ENCODE data around the gene ELL. TPM values are rescaled to one million over a fixed set of nuclear protein-coding genes. Genes with fewer than 3 reads are reported as not detected.

ELL gene
- 9.2 TPM for total RNA-seq

GRCh38 chr19:18521692-18522123, at the start of gene ELL:
Gene ELL (minus strand): TSS chr19:18522070. CDS start chr19:18522055, 15 bp downstream.

GRCh38 chr19:18557411-18558201, 35.7 kb upstream of the ELL start, which contains the start of gene KXD1:
Gene KXD1 (plus strand): TSS chr19:18557870. CDS start chr19:18562057, 4,187 bp downstream.

DNA sequence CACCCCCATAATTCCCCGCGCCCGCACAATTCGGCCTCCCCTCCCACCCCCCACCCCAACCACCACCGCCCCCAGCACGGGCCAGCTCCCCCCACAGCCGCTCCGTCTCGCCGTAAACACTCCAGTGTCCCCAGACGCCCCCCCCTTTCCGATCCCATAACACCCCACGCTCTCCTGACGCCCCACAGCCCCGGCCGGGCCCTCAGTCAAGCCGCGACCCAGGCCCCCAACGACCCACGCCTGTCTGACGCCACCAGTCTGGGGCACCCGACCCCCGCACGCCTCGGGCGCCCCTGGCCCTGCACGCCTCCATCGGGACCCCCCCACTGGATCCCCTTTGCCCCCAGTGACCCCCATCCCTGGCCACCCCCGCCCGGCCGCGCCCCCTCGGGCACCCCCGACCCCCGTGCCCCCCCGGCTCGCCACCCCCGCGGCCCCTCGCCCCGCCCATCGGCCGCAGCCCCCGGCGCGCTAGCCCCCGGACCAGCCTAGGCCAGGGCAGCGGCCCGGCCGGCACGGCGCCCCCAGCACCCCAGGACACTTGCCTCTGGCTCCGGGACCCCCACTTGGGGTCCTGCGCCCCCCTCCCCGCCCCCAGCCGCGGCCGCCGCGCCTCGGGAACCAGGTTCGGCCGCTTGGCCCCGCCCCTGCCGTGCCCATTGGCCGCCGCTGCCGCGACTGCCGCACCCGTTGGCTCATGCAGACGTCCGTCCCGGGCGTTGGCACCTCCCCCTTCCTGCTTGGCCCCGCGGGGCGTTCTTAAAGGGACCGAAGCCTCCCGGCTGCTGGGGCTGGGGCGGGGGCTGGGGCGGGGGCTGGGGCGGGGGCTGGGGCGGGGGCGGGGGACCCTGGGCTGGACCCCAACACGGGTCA, 21.3 kb upstream of the ELL start, which contains the start of gene FKBP8:
Gene FKBP8 (minus strand): TSS at position 633 of the 873 bp plus-strand sequence. CDS start 1,603 bp downstream, outside the sequence.

DNA sequence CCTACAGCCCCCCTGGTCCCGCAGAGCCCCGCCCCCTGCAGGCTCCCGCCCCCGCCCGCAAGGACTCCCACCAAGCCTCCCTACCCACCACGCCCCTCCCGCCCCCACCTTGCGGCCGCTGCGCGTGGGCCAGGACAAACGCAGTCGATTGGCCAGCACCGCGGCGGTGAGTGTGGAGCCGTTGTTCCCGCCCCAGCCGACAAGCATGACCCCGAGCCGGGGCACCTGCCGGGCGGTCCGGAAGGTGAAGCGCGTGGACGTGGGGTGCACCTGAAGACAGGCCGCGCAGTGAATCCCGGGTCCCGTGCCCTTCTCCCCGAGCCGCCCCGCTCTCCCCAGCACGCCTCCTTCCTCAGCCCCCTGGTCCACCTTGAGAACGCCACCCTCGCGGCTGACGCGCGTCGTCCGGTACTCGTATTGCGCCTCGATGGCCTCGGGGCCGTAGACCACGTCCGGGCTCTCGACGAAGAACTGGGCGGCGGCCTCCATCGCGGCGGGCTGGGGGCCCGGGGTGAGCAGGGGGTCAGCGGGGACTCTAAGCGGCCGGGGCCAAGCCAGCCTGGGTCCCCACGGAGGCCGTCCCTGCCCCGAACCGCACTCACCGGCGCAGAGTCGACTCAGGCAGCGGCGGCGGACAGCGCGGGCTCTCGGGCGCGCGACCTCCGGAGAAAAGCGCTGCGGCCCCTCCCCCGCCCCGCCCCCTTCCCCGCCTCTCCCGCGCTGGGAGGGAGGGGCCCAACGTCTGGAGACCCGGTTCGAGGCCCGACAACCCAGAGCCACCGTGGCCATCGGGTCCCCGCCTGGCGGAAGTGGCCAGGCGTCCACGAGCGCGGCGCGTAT, 84.2 kb downstream of the ELL start, which contains the start of gene ISYNA1:
Gene ISYNA1 (minus strand): TSS at position 643 of the 840 bp plus-strand sequence. CDS start 154 bp downstream, at position 489.

GRCh38 chr19:18419195-18419698, 102.6 kb downstream of the ELL start, which contains the start of gene SSBP4:
Gene SSBP4 (plus strand): TSS chr19:18419398. CDS start chr19:18419649, 251 bp downstream.

GRCh38 chr19:18397242-18398202, 124.3 kb downstream of the ELL start, which contains the start of gene LRRC25:
Gene LRRC25 (minus strand): TSS chr19:18397622. CDS start chr19:18396963, 659 bp downstream.

Other genes with a start within 250 kb of the ELL start
- 0.92 TPM for gene IQCN, start 247.6 kb downstream of the ELL start, total RNA-seq
- 83.3 TPM for gene JUND, start 240.4 kb downstream of the ELL start, total RNA-seq
- 79.8 TPM for gene LSM4, start 199.0 kb downstream of the ELL start, total RNA-seq
- gene PGPEP1, start 181.5 kb downstream of the ELL start, total RNA-seq = 16.1 TPM
- 0.46 TPM for gene GDF15, start 135.9 kb downstream of the ELL start, total RNA-seq
- gene LRRC25, start 124.4 kb downstream of the ELL start, total RNA-seq = 1.2 TPM
- 51.9 TPM for gene SSBP4, start 102.7 kb downstream of the ELL start, total RNA-seq
- 75.4 TPM for gene ISYNA1, start 83.9 kb downstream of the ELL start, total RNA-seq
- gene FKBP8, start 21.5 kb upstream of the ELL start, total RNA-seq = 171 TPM
- gene KXD1, start 35.8 kb upstream of the ELL start, total RNA-seq = 25.8 TPM
- gene UBA52, start 49.8 kb upstream of the ELL start, total RNA-seq = 632 TPM
- 20.8 TPM for gene REX1BD, start 66.7 kb upstream of the ELL start, total RNA-seq
- 3.0 TPM for gene CRLF1, start 84.7 kb upstream of the ELL start, total RNA-seq
- 90.2 TPM for gene TMEM59L, start 90.8 kb upstream of the ELL start, total RNA-seq
- gene KLHL26, start 115.0 kb upstream of the ELL start, total RNA-seq = 8.3 TPM
- 11.8 TPM for gene CRTC1, start 161.6 kb upstream of the ELL start, total RNA-seq

Data from diencephalon (tissue), 1 donor.